ENCODE data around the gene SAMD14.

SAMD14 gene

GRCh38 chr17:50151937-50152547, 22.1 kb upstream of the SAMD14 start:
- peak overlapping the region; percentile 60 for H3K4me3 ChIP-seq (ENCODE audit: control insufficient read depth, low read depth, low read length)
- DNase-seq (ENCODE audit: low read depth) = peak; percentile 48
- no peak for TF ChIP-seq CTCF (IDR thresholded peaks at IDR 0.05; ENCODE audit: control insufficient read depth, insufficient read depth, low read depth, low read length, missing control alignments)

- TF ChIP-seq CTCF (IDR thresholded peaks at IDR 0.05; ENCODE audit: control insufficient read depth, insufficient read depth, low read depth, low read length, missing control alignments) = peak; percentile 72
- H3K4me3 ChIP-seq (ENCODE audit: control insufficient read depth, low read depth, low read length) = peak overlapping the region; percentile 60
- peak; percentile 55 for DNase-seq (ENCODE audit: low read depth)
Measured at GRCh38 chr17:50151041-50151936, 21.3 kb upstream of the SAMD14 start.

DNA sequence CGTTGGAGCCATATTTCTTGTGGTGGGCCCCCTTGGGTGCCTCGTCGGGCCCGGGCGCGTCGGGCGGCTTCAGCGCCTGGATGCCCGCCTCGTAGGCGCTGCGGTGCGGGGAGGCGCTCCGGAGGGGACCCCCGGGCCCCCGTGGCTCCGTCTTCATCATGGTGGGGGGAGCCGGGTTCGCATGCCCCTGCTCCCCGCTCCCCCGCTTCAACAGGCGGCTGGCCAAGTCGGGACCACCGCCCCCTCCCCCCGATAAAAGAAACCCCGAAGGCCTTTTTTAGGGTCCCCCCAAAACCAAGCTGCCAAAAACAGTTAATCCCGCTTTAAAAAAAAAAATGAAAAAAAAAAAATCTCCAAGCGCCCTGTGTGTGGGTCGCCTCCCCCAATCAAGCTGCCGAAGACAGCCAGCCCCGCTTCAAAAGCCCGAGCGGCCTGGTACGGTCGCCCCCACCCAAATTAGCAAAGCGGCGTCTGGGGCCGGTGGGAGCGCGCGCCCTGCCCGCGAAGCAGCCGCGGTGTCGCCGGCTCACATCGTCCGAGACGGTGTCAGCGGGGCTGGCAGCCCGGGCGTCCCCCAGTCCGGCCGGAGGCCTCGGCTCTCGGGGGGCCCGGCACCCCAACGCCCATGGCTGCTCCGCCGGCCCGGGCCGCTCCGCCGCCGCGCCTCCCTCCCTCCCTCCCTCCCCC, 20.5 kb upstream of the SAMD14 start, which contains the start of gene PPP1R9B:
Gene PPP1R9B (minus strand): TSS at position 324 of the 687 bp plus-strand sequence. CDS start 164 bp downstream, at position 160.
- H3K4me3 ChIP-seq (ENCODE audit: control insufficient read depth, low read depth, low read length) = peak within 1 kb of the TSS; percentile 60
- no peak for TF ChIP-seq CTCF (IDR thresholded peaks at IDR 0.05; ENCODE audit: control insufficient read depth, insufficient read depth, low read depth, low read length, missing control alignments)
- DNase-seq (ENCODE audit: low read depth) = no peak

DNA sequence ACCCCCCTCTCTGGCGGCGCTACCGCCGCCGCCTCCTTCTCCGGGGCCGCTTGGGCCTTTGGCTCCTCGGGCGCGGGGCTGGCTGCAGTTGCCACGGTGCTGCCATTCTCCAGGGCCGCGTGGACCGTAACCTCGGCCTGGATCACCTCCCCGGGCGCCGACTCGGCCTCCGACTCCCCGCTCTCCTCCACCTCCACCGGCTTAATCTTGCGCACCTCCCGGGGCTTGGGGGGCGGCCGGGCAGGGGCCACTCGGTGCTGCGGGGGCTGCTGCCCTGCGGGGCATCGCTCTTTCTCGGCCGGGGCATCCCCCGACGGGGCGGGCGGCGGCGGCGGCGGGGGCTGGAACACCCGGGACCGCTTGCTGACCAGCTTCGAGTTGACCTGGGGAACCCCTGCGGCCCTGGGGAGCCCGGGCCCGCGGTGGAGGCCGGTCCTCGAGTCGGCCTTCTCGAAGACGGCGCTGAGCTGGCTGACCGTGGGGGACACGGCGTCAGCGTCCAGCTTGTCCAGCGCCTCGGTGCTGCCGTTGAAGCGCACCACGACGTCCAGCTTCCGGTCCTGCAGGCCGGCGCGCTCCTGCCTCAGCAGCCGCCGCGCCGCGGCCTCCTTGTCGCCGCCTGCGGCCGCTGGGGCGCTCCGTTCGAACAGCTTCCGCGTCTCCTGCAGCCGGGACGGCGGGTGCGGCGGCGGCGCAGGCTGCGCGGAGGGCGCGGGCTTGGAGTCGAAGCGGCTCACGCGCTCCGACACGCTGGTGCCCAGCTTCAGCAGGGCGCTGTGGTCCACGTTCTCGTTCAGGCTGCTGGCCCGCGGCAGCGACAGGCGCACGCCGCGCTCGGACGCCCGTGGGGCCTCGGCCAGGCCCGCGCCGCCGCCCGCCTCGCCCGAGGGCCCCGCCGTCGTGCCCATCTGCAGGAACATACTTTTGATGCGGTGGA, 19.7 kb upstream of the SAMD14 start:
- no peak for DNase-seq (ENCODE audit: low read depth)
- peak overlapping the region; percentile 60 for H3K4me3 ChIP-seq (ENCODE audit: control insufficient read depth, low read depth, low read length)
- no peak for TF ChIP-seq CTCF (IDR thresholded peaks at IDR 0.05; ENCODE audit: control insufficient read depth, insufficient read depth, low read depth, low read length, missing control alignments)

GRCh38 chr17:50149091-50149416, 19.1 kb upstream of the SAMD14 start:
- peak overlapping the region; percentile 60 for H3K4me3 ChIP-seq (ENCODE audit: control insufficient read depth, low read depth, low read length)
- DNase-seq (ENCODE audit: low read depth) = no peak
- TF ChIP-seq CTCF (IDR thresholded peaks at IDR 0.05; ENCODE audit: control insufficient read depth, insufficient read depth, low read depth, low read length, missing control alignments) = no peak
